NCI-H1436 (cell line): ENCODE results near the gene KLK5.
"Not testable (repeated sequence)": the region's sequence is repeated elsewhere in the genome, so short reads cannot be mapped to it uniquely, and the experiment has no call there.

Source experiments
- DNase-seq: peaks from one replicate; lab custom pipeline; 2025; lab: John Stamatoyannopoulos, UW

The KLK5 gene

GRCh38 chr19:50921426-50922316, 31.2 kb downstream of the KLK5 start:
- no peak for DNase-seq

- DNase-seq = no peak
Observed at GRCh38 chr19:50916069-50916468, 36.8 kb downstream of the KLK5 start.

- DNase-seq = no peak
Observed at GRCh38 chr19:50912727-50913716, 39.8 kb downstream of the KLK5 start.

- DNase-seq = no peak
Observed at GRCh38 chr19:50912102-50912599, 40.7 kb downstream of the KLK5 start.

- no peak for DNase-seq
Observed at GRCh38 chr19:50911206-50912101, 41.4 kb downstream of the KLK5 start, which contains the start of gene KLK4. TSS of gene KLK4 (minus strand) at chr19:50911395. CDS start at chr19:50910738, 657 bp downstream.

- DNase-seq = no peak
Observed at GRCh38 chr19:50910722-50911121, 42.1 kb downstream of the KLK5 start.

- DNase-seq = peak; percentile 79
Observed at GRCh38 chr19:50909240-50910070, 43.4 kb downstream of the KLK5 start.

- DNase-seq = no peak
Observed at GRCh38 chr19:50908336-50908735, 44.5 kb downstream of the KLK5 start.

- no peak for DNase-seq
Observed at GRCh38 chr19:50906217-50906616, 46.6 kb downstream of the KLK5 start.

GRCh38 chr19:50902640-50903039, 50.2 kb downstream of the KLK5 start:
- no peak for DNase-seq

- no peak for DNase-seq
Observed at GRCh38 chr19:50899569-50899968, 53.3 kb downstream of the KLK5 start.

- DNase-seq = no peak
Observed at GRCh38 chr19:50898018-50898417, 54.8 kb downstream of the KLK5 start.

GRCh38 chr19:50897612-50898011, 55.2 kb downstream of the KLK5 start:
- no peak for DNase-seq

GRCh38 chr19:50897191-50897607, 55.6 kb downstream of the KLK5 start:
- DNase-seq = no peak

- DNase-seq = peak; percentile 35
Observed at GRCh38 chr19:50896591-50897190, 56.1 kb downstream of the KLK5 start.

- DNase-seq = not testable (repeated sequence)
Observed at GRCh38 chr19:50896089-50896590, 56.7 kb downstream of the KLK5 start.

- DNase-seq = no peak
Observed at GRCh38 chr19:50894478-50895356, 58.1 kb downstream of the KLK5 start.
